GM13976 (cell line): Measurements from ENCODE around the gene TRIO.
"Not testable (repeated sequence)": the region's sequence is repeated elsewhere in the genome, so short reads cannot be mapped to it uniquely, and the experiment has no call there.

Experiments used
- DNase-seq: peaks from one replicate; pipeline ENCODE4 v3.0.0; 2012; ENCODE audit warnings: low spot score
- CTCF ChIP-seq: IDR thresholded peaks from 2 replicates; pipeline ENCODE4 v1.5.1; 2012; ENCODE audit warnings: borderline replicate concordance, mild to moderate bottlenecking; ENCODE audit not compliant: insufficient read depth; ENCODE audit errors: extremely low read depth, missing control alignments, control extremely low read depth
- in situ Hi-C: fragments of 300-500 bp; cut with MboI; formaldehyde crosslinking; loops from one replicate; pipeline ENCODE4 v1.12.0; 2022; ENCODE audit warnings: low sequenced_read_pairs, mixed read lengths, inconsistent platforms; ENCODE audit not compliant: unreplicated experiment

Gene TRIO

GRCh38 chr5:14204011-14204670 is 61.0 kb downstream of the TRIO start:
- in situ Hi-C loops: loop anchor here (10.0 kb wide), 1 partner anchor 49 kb away; no protein-coding TSS in a partner anchor
- DNase-seq: no peak
- no peak for TF ChIP-seq CTCF

- no peak for TF ChIP-seq CTCF
- DNase-seq: no peak
- in situ Hi-C loops: loop anchor here (10.0 kb wide), 1 partner anchor 50 kb away; no protein-coding TSS in a partner anchor
These were observed 61.7 kb downstream of the TRIO start for GRCh38 chr5:14204785-14205321.

- in situ Hi-C loops: loop anchor here (10.0 kb wide), 1 partner anchor 51 kb away; no protein-coding TSS in a partner anchor
- no peak for TF ChIP-seq CTCF
- no peak for DNase-seq
These were observed 63.0 kb downstream of the TRIO start for GRCh38 chr5:14206028-14206725.

DNA sequence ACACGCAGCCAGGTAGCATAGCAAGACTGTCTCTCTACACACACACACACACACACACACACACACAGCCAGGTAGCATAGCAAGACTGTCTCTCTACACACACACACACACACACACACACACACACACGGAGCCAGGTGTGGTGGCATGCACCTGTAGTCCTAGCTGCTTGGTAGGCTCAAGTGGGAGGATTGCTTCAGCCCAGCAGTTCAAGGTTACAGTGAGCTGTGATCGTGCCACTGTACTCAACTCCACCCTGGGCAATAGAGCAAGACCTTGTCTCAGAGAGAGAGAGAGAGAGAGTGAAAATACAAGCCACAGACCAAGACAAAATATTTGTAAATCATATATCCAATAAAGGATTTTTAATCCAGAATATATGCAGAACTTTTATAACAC is 64.3 kb downstream of the TRIO start:
- in situ Hi-C loops: loop anchor here (10.0 kb wide), 1 partner anchor 53 kb away; no protein-coding TSS in a partner anchor

GRCh38 chr5:14208071-14209021 is 65.2 kb downstream of the TRIO start:
- no peak for TF ChIP-seq CTCF
- peak; percentile 57 for DNase-seq
- in situ Hi-C loops: loop anchor here (10.0 kb wide), 1 partner anchor 54 kb away; no protein-coding TSS in a partner anchor

More for the DNA sequence above, 64.3 kb downstream of the TRIO start:
- DNase-seq: not testable (repeated sequence)

DNA sequence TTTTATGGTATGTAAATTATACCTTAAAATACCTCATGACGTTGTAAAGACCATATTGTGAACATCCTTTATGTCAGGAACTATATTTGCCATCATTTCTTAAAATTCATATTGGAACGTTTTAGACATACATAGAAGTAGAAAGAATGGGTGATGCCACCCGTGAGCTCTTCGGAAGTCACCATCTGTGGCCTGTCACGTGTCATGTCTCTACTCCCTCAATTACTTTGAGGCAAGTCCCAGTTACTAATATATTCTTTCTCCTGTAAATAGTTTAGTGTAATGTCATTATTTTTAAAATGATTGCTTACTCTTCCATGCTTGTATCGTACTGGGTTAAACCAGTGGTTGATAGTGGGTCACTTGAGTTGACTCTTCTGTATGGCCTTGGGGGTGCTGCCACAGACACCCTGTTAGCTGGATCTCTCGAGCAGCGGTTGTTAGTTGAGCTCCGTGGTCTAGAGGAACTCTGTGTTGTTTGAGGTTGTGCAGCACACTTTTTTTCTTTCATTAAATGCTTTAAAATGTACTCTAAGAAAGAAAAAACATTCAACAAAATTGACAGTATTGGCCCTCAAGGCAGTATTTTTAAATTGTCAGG is 66.2 kb downstream of the TRIO start:
- in situ Hi-C loops: loop anchor here (10.0 kb wide), 1 partner anchor 55 kb away; no protein-coding TSS in a partner anchor
- TF ChIP-seq CTCF: no peak

More for the DNA sequence above, 66.2 kb downstream of the TRIO start:
- DNase-seq: no peak
